ENCODE measurements around the gene SORBS1.

SORBS1 gene

GRCh38 chr10:95411635-95412034 is 149.5 kb downstream of the SORBS1 start:
- TF ChIP-seq ZFP30 (CRISPR knock-in tag; IDR thresholded peaks at IDR 0.05) = no peak
- no peak for TF ChIP-seq TSHZ2 (CRISPR knock-in tag; IDR thresholded peaks at IDR 0.05)
- TF ChIP-seq GLIS3 (CRISPR knock-in tag; IDR thresholded peaks at IDR 0.05) = no peak
- no peak for TF ChIP-seq TOX (CRISPR knock-in tag; IDR thresholded peaks at IDR 0.05; ENCODE audit: borderline replicate concordance)
- TF ChIP-seq, protein P1, sequence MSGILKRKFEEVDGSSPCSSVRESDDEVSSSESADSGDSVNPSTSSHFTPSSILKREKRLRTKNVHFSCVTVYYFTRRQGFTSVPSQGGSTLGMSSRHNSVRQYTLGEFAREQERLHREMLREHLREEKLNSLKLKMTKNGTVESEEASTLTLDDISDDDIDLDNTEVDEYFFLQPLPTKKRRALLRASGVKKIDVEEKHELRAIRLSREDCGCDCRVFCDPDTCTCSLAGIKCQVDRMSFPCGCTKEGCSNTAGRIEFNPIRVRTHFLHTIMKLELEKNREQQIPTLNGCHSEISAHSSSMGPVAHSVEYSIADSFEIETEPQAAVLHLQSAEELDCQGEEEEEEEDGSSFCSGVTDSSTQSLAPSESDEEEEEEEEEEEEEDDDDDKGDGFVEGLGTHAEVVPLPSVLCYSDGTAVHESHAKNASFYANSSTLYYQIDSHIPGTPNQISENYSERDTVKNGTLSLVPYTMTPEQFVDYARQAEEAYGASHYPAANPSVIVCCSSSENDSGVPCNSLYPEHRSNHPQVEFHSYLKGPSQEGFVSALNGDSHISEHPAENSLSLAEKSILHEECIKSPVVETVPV (CRISPR knock-in tag; IDR thresholded peaks at IDR 0.05) = no peak
- no peak for TF ChIP-seq ESRRG (CRISPR knock-in tag; IDR thresholded peaks at IDR 0.05)
- TF ChIP-seq ARNTL (CRISPR knock-in tag; IDR thresholded peaks at IDR 0.05; ENCODE audit: borderline replicate concordance, low read depth) = no peak
- TF ChIP-seq ZFP3 (CRISPR knock-in tag; IDR thresholded peaks at IDR 0.05) = no peak
- TF ChIP-seq, protein P2, sequence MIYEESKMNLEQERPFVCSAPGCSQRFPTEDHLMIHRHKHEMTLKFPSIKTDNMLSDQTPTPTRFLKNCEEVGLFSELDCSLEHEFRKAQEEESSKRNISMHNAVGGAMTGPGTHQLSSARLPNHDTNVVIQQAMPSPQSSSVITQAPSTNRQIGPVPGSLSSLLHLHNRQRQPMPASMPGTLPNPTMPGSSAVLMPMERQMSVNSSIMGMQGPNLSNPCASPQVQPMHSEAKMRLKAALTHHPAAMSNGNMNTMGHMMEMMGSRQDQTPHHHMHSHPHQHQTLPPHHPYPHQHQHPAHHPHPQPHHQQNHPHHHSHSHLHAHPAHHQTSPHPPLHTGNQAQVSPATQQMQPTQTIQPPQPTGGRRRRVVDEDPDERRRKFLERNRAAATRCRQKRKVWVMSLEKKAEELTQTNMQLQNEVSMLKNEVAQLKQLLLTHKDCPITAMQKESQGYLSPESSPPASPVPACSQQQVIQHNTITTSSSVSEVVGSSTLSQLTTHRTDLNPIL (CRISPR knock-in tag; IDR thresholded peaks at IDR 0.05; ENCODE audit: low read depth) = no peak
- TF ChIP-seq BACH2 (CRISPR knock-in tag; IDR thresholded peaks at IDR 0.05; ENCODE audit: borderline replicate concordance) = no peak
- no peak for TF ChIP-seq ZNF8 (CRISPR knock-in tag; IDR thresholded peaks at IDR 0.05)
- no peak for TF ChIP-seq ZNF70 (CRISPR knock-in tag; IDR thresholded peaks at IDR 0.05)
- no peak for TF ChIP-seq OSR1 (CRISPR knock-in tag; IDR thresholded peaks at IDR 0.05)
- no peak for TF ChIP-seq PPARA (CRISPR knock-in tag; IDR thresholded peaks at IDR 0.05; ENCODE audit: borderline replicate concordance)
- TF ChIP-seq, protein P3, sequence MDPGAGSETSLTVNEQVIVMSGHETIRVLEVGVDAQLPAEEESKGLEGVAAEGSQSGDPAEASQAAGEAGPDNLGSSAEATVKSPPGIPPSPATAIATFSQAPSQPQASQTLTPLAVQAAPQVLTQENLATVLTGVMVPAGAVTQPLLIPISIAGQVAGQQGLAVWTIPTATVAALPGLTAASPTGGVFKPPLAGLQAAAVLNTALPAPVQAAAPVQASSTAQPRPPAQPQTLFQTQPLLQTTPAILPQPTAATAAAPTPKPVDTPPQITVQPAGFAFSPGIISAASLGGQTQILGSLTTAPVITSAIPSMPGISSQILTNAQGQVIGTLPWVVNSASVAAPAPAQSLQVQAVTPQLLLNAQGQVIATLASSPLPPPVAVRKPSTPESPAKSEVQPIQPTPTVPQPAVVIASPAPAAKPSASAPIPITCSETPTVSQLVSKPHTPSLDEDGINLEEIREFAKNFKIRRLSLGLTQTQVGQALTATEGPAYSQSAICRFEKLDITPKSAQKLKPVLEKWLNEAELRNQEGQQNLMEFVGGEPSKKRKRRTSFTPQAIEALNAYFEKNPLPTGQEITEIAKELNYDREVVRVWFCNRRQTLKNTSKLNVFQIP (CRISPR knock-in tag; IDR thresholded peaks at IDR 0.05; ENCODE audit: borderline replicate concordance, low read depth) = no peak
- TF ChIP-seq CSDC2 (CRISPR knock-in tag; IDR thresholded peaks at IDR 0.05) = no peak
- TF ChIP-seq ZNF565 (CRISPR knock-in tag; conservative IDR thresholded peaks at IDR 0.05; ENCODE audit: low read depth) = no peak
- TF ChIP-seq, protein P4, sequence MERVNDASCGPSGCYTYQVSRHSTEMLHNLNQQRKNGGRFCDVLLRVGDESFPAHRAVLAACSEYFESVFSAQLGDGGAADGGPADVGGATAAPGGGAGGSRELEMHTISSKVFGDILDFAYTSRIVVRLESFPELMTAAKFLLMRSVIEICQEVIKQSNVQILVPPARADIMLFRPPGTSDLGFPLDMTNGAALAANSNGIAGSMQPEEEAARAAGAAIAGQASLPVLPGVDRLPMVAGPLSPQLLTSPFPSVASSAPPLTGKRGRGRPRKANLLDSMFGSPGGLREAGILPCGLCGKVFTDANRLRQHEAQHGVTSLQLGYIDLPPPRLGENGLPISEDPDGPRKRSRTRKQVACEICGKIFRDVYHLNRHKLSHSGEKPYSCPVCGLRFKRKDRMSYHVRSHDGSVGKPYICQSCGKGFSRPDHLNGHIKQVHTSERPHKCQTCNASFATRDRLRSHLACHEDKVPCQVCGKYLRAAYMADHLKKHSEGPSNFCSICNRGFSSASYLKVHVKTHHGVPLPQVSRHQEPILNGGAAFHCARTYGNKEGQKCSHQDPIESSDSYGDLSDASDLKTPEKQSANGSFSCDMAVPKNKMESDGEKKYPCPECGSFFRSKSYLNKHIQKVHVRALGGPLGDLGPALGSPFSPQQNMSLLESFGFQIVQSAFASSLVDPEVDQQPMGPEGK (CRISPR knock-in tag; IDR thresholded peaks at IDR 0.05; ENCODE audit: borderline replicate concordance) = no peak
- no peak for TF ChIP-seq TCF4 (CRISPR knock-in tag; IDR thresholded peaks at IDR 0.05; ENCODE audit: borderline replicate concordance)
- no peak for ATAC-seq

GRCh38 chr10:95408983-95409873 is 151.9 kb downstream of the SORBS1 start:
- no peak for TF ChIP-seq ZFP3 (CRISPR knock-in tag; IDR thresholded peaks at IDR 0.05)
- no peak for TF ChIP-seq CSDC2 (CRISPR knock-in tag; IDR thresholded peaks at IDR 0.05)
- ATAC-seq = no peak

All from SK-N-SH treated with all-trans-retinoic acid at 6 μM for 48 hours (cell line).